GM23338 (cell line): ENCODE data around the gene TNNT1.

Experiments
- CTCF ChIP-seq, 2 experiments: fragments of 200-600 bp in 1 of 2; sonication (generic) in 1 of 2; conservative IDR thresholded peaks; 2 replicates each; pipeline versions ENCODE4 v1.5.1 to v1.6.1; 2016 to 2017; ENCODE audit warnings: antibody characterized with exemption in 2 of 2, low read depth in 2 of 2, mild to moderate bottlenecking in 2 of 2, moderate library complexity in 1 of 2
- EZH2 ChIP-seq: fragments of 200-600 bp; sonication (generic); IDR thresholded peaks from one replicate; pipeline ENCODE4 v1.8.0; 2017; ENCODE audit warnings: antibody characterized with exemption, mild to moderate bottlenecking, low read depth; ENCODE audit not compliant: unreplicated experiment
- EZH2phosphoT487 ChIP-seq: fragments of 200-600 bp; sonication (generic); IDR thresholded peaks from one replicate; pipeline ENCODE4 v1.8.1; 2018; ENCODE audit warnings: antibody characterized with exemption; ENCODE audit not compliant: unreplicated experiment
- POLR2AphosphoS5 ChIP-seq: IDR thresholded peaks from 2 replicates; pipeline ENCODE4 v1.6.1; 2016; ENCODE audit warnings: antibody characterized with exemption, low read depth
- REST ChIP-seq: IDR thresholded peaks from one replicate; pipeline ENCODE4 v1.6.1; 2018; ENCODE audit warnings: antibody characterized with exemption; ENCODE audit not compliant: unreplicated experiment
- ZNF114 ChIP-seq: fragments of 250-450 bp; sonication (Bioruptor Pico); IDR thresholded peaks from 2 replicates; pipeline ENCODE4 v1.5.0; 2020; ENCODE audit warnings: mild to moderate bottlenecking, moderate library complexity
- ZNF331 ChIP-seq: fragments of 250-450 bp; sonication (Bioruptor Pico); IDR thresholded peaks from 2 replicates; pipeline ENCODE4 v1.5.0; 2020; ENCODE audit warnings: low read depth, mild to moderate bottlenecking, moderate library complexity

GRCh38 chr19:55158848-55159749 is 10.1 kb upstream of the TNNT1 start:
- TF ChIP-seq POLR2AphosphoS5 (no peak), CTCF (conservative IDR thresholded peaks at IDR 0.05; ENCODE audit: low read depth in 2 of 2) (no peak), EZH2 (no peak), EZH2phosphoT487 (no peak), ZNF114 (CRISPR knock-in tag) (no peak), ZNF331 (no peak), REST (no peak)
